HG03097 (cell line): ENCODE data around the gene CCDC192.
A peak's percentile ranks its signal among the peaks of the same experiment; 100 is the strongest.
"Not testable (repeated sequence)": the region's sequence is repeated elsewhere in the genome, so short reads cannot be mapped to it uniquely, and the experiment has no call there.

Experiments used
- ATAC-seq: cut with Tn5 transposase; IDR thresholded peaks from one replicate; pipeline ENCODE4 v1.9.1; 2021; ENCODE audit not compliant: unreplicated experiment, low FRiP score

Gene CCDC192

GRCh38 chr5:127758766-127759283 is 55.6 kb downstream of the CCDC192 start:
- ATAC-seq: no peak

- ATAC-seq: no peak
Measured at GRCh38 chr5:127761869-127762268, 58.7 kb downstream of the CCDC192 start.

- no peak for ATAC-seq
Measured at GRCh38 chr5:127762412-127762811, 59.2 kb downstream of the CCDC192 start.

GRCh38 chr5:127766676-127767335 is 63.6 kb downstream of the CCDC192 start:
- ATAC-seq: no peak

GRCh38 chr5:127769386-127769785 is 66.2 kb downstream of the CCDC192 start:
- ATAC-seq: no peak

GRCh38 chr5:127770272-127770671 is 67.1 kb downstream of the CCDC192 start:
- ATAC-seq: no peak

GRCh38 chr5:127772531-127772930 is 69.3 kb downstream of the CCDC192 start:
- no peak for ATAC-seq

- ATAC-seq: no peak
Measured at GRCh38 chr5:127774221-127774620, 71.0 kb downstream of the CCDC192 start.

- ATAC-seq: no peak
Measured at GRCh38 chr5:127776477-127776876, 73.3 kb downstream of the CCDC192 start.

- ATAC-seq: no peak
Measured at GRCh38 chr5:127777957-127778356, 74.8 kb downstream of the CCDC192 start.

GRCh38 chr5:127782450-127782849 is 79.3 kb downstream of the CCDC192 start:
- ATAC-seq: not testable (repeated sequence)

GRCh38 chr5:127785098-127785927 is 82.1 kb downstream of the CCDC192 start:
- ATAC-seq: peak; percentile 57

GRCh38 chr5:127791439-127791838 is 88.2 kb downstream of the CCDC192 start:
- ATAC-seq: no peak

- not testable (repeated sequence) for ATAC-seq
Measured at GRCh38 chr5:127791908-127792307, 88.7 kb downstream of the CCDC192 start.

- no peak for ATAC-seq
Measured at GRCh38 chr5:127793052-127793451, 89.9 kb downstream of the CCDC192 start.

- no peak for ATAC-seq
Measured at GRCh38 chr5:127793879-127794278, 90.7 kb downstream of the CCDC192 start.

GRCh38 chr5:127796211-127796610 is 93.0 kb downstream of the CCDC192 start:
- ATAC-seq: no peak

GRCh38 chr5:127799293-127799905 is 96.2 kb downstream of the CCDC192 start:
- ATAC-seq: no peak

GRCh38 chr5:127801751-127802476 is 98.7 kb downstream of the CCDC192 start:
- no peak for ATAC-seq

GRCh38 chr5:127802477-127802865 is 99.3 kb downstream of the CCDC192 start:
- no peak for ATAC-seq
